Raji (cell line): ENCODE measurements around the gene ATP4A.

ENCODE experiments used
- POLR2A ChIP-seq: IDR thresholded peaks from 2 replicates; pipeline ENCODE4 v1.6.1; 2011; ENCODE audit warnings: low read depth, low read length, control low read depth; ENCODE audit not compliant: insufficient read depth

ATP4A gene

GRCh38 chr19:35555301-35556005 is 8.0 kb downstream of the ATP4A start:
- TF ChIP-seq POLR2A: no peak

GRCh38 chr19:35554076-35554475 is 9.4 kb downstream of the ATP4A start:
- TF ChIP-seq POLR2A: no peak

DNA sequence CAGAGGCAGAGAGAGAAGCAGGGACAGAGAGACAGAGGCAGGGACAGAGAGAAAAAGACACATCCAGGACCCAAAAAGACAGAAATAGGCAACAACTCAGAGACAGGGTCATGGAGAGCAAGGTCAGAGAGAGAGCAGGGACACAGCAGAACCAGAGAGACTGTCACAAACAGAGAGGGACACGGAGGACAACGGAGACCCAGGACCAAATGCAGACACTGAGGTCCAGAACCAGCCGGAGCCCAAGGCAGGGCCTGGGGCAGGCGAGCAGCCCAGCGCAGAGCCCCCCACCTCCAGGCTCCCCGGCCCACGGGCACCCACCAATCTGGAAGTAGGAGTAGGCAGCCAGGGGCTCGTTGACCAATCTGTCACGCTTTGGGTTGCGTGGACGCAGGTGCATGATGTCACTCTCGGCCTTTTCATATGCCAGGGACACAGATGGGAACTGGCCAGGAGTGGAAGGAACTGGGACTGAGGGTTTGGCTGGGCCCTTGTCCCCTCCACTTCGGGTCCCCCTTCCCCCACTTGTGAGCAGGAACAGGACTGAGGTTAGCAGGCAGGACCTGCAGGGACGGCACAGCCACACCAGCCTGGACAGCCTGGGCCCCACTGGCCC is 10.0 kb downstream of the ATP4A start:
- no peak for TF ChIP-seq POLR2A

DNA sequence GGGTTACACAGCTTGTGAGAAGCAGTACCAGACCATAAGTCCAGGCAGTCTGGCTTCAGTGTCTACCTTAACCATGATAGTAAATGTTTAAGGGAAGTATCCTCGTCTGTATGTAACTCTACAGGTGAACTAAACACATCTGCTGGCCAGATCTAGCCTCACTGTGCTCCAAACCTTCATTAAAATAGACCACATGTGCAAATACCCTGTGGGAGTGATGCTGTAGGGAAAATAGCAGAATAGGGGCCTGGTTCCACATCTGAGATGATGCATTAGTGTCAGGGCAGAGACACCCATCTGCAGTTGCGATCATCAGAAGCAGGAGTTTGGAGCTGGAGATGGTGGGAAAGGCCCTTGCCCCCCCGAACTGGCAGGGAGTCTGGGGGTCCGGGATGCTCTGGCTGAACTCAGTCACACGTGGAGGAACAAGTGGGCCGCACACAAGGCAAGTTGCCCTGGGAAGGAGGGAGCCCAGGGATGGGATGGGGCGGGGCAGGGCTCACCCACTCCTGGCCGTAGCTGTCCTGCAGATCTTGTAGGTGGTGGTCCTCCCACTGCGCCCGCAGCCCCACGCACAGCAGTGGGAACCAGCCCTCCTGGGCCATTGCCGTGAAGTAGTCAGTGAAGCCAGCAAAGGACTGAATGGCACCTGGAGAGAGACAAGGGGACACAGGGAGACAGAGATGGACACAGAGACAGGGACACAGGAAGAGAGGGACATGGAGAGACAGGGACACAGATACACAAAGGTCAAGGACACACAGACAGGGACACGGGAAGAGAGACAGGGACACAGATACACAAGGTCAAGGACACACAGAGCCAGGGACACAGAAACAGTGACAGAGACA is 10.7 kb downstream of the ATP4A start:
- no peak for TF ChIP-seq POLR2A

GRCh38 chr19:35551091-35551810 is 12.2 kb downstream of the ATP4A start:
- TF ChIP-seq POLR2A: no peak

DNA sequence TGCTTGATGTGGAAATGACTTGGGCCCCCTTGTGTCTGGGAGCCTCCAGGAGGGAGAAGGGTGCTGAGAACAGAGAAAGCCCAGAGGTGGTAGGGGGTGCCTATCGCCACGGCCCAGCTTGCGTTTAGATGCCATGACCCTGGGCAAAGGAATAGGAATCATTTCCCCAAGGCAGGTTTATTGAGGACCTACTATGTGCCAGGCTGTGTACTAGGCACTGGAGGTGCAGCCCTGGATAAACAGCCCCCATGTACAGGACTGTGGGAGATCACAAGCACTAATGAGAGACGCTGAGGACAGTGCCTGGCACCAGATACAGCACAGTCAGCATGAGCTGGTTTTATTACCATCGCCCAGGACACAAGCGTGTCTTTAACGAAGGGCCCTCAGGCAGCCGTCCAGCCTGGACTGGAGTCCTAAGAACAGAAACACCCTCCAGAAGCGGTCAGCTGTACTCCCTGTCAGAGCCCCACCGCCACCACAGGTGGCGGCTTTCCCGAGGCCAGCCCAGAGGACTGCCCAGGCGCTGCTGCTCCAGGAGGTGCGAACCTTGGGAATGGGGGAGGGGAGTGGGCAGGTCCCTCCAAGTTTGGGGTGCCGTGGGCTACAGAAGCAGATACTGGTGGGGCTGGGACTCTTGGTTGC is 13.5 kb downstream of the ATP4A start:
- TF ChIP-seq POLR2A: no peak

GRCh38 chr19:35549174-35549788 is 14.2 kb downstream of the ATP4A start:
- no peak for TF ChIP-seq POLR2A

GRCh38 chr19:35546532-35546931 is 16.9 kb downstream of the ATP4A start:
- no peak for TF ChIP-seq POLR2A

DNA sequence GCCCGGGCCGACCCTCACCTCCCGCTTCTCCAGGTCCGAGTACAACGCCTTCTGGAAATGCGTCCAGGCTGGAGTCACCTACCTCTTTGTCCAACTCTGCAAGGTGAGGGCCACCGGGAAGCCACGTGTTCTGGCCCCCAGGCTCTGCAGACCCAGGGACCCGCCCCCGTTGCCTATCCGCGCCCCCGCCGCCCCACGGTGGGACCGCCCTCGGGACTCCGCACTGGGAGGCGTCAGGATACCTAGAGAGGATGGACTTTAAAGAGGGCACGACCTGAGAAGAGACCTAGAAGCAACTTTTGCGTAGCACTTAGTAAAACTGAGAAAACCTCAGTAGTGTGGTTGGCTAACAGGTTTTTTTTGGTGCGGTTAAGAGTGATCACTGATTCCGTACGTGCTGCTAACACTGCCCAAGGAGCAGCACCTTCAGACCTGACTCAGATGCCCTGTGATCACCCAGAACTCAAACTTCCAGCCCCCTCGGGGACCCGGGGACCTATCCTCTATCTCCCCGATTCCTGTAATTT is 17.5 kb downstream of the ATP4A start:
- no peak for TF ChIP-seq POLR2A

DNA sequence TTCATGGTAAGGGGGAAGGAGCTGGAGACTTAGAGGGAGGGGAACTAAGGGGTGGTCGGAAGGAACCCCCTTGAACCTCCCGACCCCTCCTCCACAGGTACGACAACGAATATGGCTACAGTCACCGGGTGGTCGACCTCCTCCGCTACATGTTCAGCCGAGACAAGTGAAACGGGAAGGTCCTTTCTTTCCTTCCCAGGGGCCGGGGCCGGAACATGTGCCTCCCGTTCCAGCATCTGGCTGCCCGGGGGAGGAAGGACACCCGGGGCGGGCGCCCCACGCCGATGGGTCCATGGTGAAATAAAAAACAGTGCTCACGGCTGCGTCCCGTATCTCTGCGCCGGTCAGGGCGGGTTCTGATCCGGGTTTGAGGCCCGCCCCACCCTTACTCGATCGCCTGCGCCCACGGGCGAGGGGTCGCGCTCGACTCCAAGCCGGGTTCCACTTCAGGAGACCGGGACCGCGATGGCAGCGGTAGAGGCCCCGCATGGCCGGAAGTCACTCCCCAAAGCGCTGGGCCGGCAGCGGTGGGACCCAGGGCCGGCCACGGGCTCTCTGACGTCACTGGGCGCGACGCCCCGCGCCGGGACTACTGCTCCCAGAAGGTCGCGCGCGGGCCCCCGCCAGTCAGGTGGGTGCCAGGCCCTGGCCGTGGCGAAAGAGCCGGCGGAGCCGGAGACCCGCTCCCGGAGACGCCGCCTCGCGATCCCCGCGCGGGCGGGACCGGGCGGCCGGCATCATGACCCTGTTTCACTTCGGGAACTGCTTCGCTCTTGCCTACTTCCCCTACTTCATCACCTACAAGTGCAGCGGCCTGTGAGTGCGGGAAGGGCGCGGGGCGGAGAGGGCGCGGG is 18.2 kb downstream of the ATP4A start, which contains the start of gene TMEM147:
TSS of gene TMEM147 (plus strand) at position 626 of the 854 bp plus-strand sequence. CDS start at position 740, 114 bp downstream.
- TF ChIP-seq POLR2A: peak; percentile 86

DNA sequence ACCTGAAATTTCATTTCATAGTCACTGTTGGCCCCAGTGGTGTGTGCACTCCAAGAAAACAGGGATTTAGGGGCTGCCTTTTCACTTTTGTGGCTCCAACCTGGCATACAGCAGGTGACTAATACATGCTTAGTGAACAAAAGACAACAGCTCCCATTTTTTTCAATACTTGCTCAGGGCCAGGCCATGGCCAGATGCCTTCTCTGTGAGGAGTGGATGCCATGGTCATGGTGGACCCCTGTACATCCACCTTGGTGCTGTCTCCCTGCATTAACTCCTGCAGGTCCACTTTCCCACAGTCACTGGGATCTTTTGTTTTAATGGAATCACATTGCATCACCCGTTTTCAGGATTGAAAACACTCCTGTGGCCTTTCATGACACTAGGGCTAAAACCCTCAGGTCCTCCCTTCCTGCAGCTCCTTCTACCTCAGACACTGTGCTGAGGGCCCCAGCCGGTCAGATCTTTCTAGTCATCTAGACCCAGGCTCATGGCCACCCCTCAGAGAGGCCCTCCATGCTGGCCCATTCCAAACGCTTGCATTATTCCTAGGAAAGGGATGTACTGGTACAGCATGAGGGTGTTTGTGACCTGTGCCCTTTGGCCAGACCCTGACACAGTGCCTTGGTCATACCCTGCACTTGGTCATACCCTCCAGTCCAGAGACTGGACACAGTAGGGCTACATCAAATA is 19.2 kb downstream of the ATP4A start:
- no peak for TF ChIP-seq POLR2A

- TF ChIP-seq POLR2A: no peak
These were observed 20.0 kb downstream of the ATP4A start for GRCh38 chr19:35543280-35544109.
